Measurements from ENCODE around the gene ATP1A2. TPM values are rescaled to one million over a fixed set of nuclear protein-coding genes. Genes with fewer than 3 reads are reported as not detected.

The ATP1A2 gene
- polyA plus RNA-seq, 6 donors from 2014 or later, result not detected

DNA sequence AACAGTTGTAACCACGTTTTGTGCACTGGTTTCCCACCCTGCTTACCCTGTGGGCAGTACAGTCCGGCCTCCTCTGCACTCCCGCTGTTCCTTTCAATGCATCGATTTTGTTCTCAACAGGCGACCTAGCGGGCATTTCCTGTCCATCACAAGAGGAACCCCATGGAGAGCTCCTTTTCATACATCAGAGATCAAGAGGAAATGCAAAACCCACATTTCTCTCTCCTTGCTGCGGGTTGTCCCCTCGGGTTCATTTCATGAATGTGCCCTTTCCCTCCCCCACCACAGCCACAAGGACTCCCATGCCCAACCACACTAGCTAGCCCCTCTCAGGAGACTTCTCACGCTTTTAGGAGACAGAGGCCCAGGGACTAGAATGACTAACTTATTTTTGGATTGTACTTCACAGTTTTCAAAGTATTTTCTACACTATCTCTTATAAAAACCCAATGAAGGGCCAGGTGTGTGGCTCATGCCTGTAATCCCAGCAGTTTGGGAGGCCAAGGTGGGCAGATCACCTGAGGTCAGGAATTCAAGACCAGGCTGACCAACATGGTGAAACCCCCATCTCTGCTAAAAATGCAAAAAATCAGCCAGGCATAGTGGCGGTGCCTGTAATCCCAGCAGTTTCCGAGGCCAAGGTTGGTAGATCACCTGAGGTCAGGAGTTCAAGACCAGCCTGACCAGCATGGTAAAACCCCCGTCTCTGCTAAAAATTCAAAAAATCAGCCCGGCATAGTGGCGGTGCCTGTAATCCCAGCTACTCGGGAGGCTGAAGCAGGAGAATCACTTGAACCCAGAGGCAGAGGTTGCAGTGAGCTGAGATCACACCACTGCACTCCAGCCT lies 54.2 kb downstream of the ATP1A2 start:
- no peaks in the 10 kb centered on the region for H3K9me3 Mint-ChIP-seq
- no peaks in the 10 kb centered on the region for H3K36me3 Mint-ChIP-seq
- peak; percentile 53 to 55 for ATAC-seq (ENCODE audit: low read depth in 2 of 2)
- peak overlapping the region in 3 of 6 donors; percentile 15 to 89 (median 39) for H3K27ac Mint-ChIP-seq
- DNase-seq, result peak; percentile 1
- peaks cover 10 to 14% (median 12%) of the 10 kb centered on the region in 3 donors for H3K4me1 Mint-ChIP-seq
- peaks cover 16 to 24% (median 21%) of the 10 kb centered on the region in 3 donors for H3K27me3 Mint-ChIP-seq
- H3K4me3 Mint-ChIP-seq, result peak overlapping the region in 6 of 8 donors; percentile 21 to 78 (median 46)

DNA sequence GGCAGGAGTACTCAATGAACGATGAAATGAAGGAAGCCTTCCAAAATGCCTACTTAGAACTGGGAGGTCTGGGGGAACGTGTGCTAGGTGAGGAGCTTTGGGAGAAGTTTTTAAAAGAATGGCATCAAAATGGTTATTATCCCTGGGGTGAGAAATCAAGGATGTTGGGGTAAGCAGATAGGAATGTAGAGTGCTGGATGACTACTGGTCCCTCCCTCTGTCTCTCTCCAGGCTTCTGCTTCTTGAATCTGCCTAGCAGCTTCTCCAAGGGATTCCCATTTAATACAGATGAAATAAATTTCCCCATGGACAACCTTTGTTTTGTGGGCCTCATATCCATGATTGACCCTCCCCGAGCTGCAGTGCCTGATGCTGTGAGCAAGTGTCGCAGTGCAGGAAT lies 55.8 kb downstream of the ATP1A2 start:
- Mint-ChIP-seq H3K36me3 (no peaks in the 10 kb centered on the region), H3K4me3 (no peak overlapping the region), H3K9me3 (no peaks in the 10 kb centered on the region), H3K4me1 (peaks cover 10 to 14% (median 12%) of the 10 kb centered on the region in 3 donors), H3K27ac (peak overlapping the region in 1 of 6 donors; percentile 47), H3K27me3 (peaks cover 15 to 29% (median 28%) of the 10 kb centered on the region in 3 donors)
- ATAC-seq (ENCODE audit: low read depth in 2 of 2) (no peak), DNase-seq (no peak)

DNA sequence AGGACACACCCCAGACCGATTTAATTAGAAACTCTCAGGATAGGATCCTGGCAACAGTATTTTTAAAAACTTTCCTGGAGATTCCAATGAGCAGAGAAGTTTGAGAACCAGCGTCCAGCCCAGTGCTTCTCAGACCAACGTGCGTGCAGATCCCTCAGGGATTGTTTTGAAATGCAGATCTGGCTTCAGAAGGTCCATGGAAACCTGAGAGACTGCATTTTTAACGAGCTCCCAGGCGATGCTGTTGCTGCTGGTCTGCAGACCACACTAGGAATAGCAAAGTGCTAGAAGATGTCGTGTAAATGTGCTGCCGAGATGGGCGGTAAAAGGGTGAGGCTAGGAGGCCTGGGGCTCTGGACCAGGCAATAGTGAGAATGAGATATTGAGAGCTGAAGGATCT lies 56.4 kb downstream of the ATP1A2 start:
- no peak for ATAC-seq (ENCODE audit: low read depth in 2 of 2)
- H3K4me3 Mint-ChIP-seq, result no peak overlapping the region
- H3K9me3 Mint-ChIP-seq, result no peaks in the 10 kb centered on the region
- H3K36me3 Mint-ChIP-seq, result no peaks in the 10 kb centered on the region
- H3K4me1 Mint-ChIP-seq, result peaks cover 10 to 14% (median 12%) of the 10 kb centered on the region in 3 donors
- peaks cover 16 to 29% (median 25%) of the 10 kb centered on the region in 3 donors for H3K27me3 Mint-ChIP-seq
- DNase-seq, result no peak
- H3K27ac Mint-ChIP-seq, result no peak overlapping the region

DNA sequence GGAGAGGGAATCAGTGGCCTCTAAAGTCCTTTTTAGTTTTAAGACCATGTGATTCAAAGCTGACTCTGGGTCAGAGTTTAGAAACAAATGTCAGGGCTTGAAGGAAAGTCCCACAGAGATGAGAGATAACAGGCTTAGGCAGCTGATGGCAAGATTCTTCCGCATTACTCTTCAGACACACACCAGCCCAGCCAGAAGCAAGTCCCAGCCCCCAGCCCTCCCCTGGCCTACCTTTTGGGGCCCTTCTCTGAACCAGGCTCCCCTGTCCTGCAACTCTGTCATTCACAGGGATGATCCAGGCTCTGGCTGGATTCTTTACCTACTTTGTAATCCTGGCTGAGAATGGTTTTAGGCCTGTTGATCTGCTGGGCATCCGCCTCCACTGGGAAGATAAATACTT lies 61.7 kb downstream of the ATP1A2 start:
- Mint-ChIP-seq H3K27me3 (peaks cover 31 to 56% (median 42%) of the 10 kb centered on the region in 3 donors), H3K4me1 (peaks cover 0 to 4% (median 0%) of the 10 kb centered on the region in 3 donors), H3K4me3 (peak overlapping the region in 1 of 8 donors; percentile 72), H3K9me3 (peaks cover 0 to 2% (median 0%) of the 10 kb centered on the region in 7 donors), H3K27ac (peak overlapping the region in 1 of 6 donors; percentile 16), H3K36me3 (no peaks in the 10 kb centered on the region)
- ATAC-seq (ENCODE audit: low read depth in 2 of 2) (no peak), DNase-seq (no peak)

DNA sequence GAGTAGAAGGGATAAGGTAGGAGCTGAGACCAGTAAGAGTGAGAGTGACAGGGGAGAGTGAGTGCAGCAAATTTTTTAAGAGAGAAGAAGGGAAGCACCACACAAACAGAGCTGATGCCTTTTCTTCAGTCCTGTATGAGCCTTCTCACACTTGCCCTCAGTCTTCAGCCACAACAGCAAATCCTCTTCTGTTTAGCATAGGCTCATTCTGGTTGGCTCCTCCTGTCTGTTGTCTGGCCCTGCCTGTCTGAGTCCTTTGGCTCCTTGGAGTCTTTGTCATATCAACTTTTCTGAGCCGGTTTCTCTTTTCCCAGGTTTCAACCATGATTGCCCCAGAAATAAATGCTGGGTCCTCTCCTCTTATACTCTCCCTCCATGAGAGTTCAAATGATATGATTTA lies 62.1 kb downstream of the ATP1A2 start:
- Mint-ChIP-seq H3K4me1 (peaks cover 0 to 4% (median 0%) of the 10 kb centered on the region in 3 donors), H3K4me3 (peak overlapping the region in 1 of 8 donors; percentile 72), H3K27ac (no peak overlapping the region), H3K9me3 (peaks cover 0 to 2% (median 0%) of the 10 kb centered on the region in 7 donors), H3K27me3 (peaks cover 27 to 54% (median 38%) of the 10 kb centered on the region in 3 donors), H3K36me3 (no peaks in the 10 kb centered on the region)
- DNase-seq, result no peak
- no peak for ATAC-seq (ENCODE audit: low read depth in 2 of 2)

DNA sequence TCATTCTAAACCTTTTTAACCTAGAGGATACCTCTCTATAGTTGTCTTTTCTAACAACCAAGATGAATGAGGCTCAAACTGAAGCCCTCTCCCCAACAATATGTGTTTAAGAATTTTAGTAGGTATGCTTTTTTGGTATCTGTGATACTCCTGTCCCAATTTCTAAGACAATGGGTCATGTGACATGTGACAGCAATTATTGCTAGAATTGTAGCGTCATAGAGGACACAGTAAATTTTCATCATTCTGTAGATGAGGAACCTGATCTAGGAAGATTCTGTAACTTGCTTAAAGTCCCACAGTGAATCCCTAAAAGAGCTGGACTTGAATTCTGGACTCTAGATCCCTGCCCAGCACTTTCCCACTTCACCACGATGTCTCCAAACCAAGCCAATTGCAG lies 63.2 kb downstream of the ATP1A2 start:
- no peak overlapping the region for H3K27ac Mint-ChIP-seq

DNA sequence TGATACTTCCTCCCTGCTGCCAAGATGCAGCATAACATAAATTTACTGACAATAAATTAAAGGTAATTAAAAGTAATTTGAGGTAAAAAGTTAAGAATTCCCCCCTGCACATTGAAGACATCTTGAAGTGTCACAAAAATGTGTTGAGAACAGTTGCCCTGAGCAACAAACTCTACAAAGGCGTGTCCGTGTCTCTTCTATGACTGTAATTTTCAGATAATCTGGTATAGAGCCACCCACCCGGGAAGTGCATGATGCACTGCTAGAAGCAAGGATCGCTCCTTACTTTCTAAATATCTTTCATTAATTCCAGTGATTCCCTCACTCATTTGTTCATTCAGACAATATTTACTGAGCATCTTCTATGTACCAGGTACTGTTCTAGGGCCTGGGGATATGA lies 63.8 kb downstream of the ATP1A2 start:
- no peaks in the 10 kb centered on the region for H3K36me3 Mint-ChIP-seq
- H3K27ac Mint-ChIP-seq, result no peak overlapping the region

More for the DNA sequence above, 63.2 kb downstream of the ATP1A2 start:
- ATAC-seq (ENCODE audit: low read depth in 2 of 2) (no peak), DNase-seq (no peak)
- Mint-ChIP-seq H3K36me3 (no peaks in the 10 kb centered on the region), H3K27me3 (peaks cover 24 to 52% (median 33%) of the 10 kb centered on the region in 3 donors), H3K4me1 (peaks cover 0 to 4% (median 0%) of the 10 kb centered on the region in 3 donors), H3K9me3 (peaks cover 0 to 2% (median 0%) of the 10 kb centered on the region in 7 donors), H3K4me3 (no peak overlapping the region)

DNA sequence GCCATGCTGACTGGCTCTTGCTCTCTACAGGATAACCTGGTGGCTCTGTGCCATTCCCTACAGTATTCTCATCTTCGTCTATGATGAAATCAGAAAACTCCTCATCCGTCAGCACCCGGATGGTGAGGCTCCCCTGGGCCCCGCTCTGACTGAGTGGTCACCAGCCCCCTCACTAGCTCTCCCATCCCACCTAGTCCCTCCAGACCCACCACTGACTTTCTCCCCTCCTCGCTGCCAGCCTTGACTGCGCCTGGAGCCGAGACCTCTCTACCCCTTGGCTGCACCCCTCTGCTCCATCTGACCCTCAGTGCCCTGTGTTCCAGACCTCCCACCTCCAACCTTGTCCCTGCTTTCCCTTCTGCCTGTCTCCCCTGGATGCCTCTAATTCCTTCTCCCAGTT lies 70.7 kb downstream of the ATP1A2 start:
- Mint-ChIP-seq H3K4me1 (no peaks in the 10 kb centered on the region), H3K36me3 (no peaks in the 10 kb centered on the region), H3K27me3 (peaks cover 3 to 39% (median 25%) of the 10 kb centered on the region in 3 donors), H3K9me3 (peaks cover 0 to 2% (median 0%) of the 10 kb centered on the region in 7 donors), H3K4me3 (no peak overlapping the region), H3K27ac (no peak overlapping the region)
- ATAC-seq (ENCODE audit: low read depth in 2 of 2), result no peak
- no peak for DNase-seq

More for the DNA sequence above, 63.8 kb downstream of the ATP1A2 start:
- H3K4me3 Mint-ChIP-seq, result no peak overlapping the region
- peaks cover 0 to 4% (median 0%) of the 10 kb centered on the region in 3 donors for H3K4me1 Mint-ChIP-seq
- ATAC-seq (ENCODE audit: low read depth in 2 of 2) (no peak), DNase-seq (no peak)
- H3K9me3 Mint-ChIP-seq, result peaks cover 0 to 2% (median 0%) of the 10 kb centered on the region in 7 donors
- H3K27me3 Mint-ChIP-seq, result peaks cover 24 to 46% (median 27%) of the 10 kb centered on the region in 3 donors

DNA sequence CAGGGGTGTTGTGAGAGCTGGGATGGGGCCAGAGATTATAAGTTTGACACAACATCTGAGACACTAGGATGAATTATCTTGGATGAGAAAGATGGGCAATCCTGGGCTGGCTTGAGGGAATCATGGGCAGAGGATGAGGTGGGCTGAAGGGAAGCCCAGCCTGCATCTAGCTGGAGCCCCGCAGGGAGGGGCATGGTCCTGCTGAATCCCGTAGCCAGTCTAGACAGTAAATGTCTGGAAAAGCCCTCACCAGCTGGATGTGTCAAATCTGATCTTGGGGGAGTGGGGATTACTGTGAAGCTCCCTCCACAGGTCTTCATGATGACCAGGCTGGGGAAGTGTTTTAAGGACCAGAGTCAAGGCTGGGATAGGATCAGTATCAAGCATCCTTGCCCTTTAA lies 71.2 kb downstream of the ATP1A2 start:
- DNase-seq (no peak), ATAC-seq (ENCODE audit: low read depth in 2 of 2) (no peak)
- Mint-ChIP-seq H3K9me3 (peaks cover 0 to 2% (median 0%) of the 10 kb centered on the region in 7 donors), H3K4me1 (no peaks in the 10 kb centered on the region), H3K4me3 (no peak overlapping the region), H3K27me3 (peaks cover 3 to 36% (median 23%) of the 10 kb centered on the region in 3 donors), H3K36me3 (no peaks in the 10 kb centered on the region), H3K27ac (no peak overlapping the region)

DNA sequence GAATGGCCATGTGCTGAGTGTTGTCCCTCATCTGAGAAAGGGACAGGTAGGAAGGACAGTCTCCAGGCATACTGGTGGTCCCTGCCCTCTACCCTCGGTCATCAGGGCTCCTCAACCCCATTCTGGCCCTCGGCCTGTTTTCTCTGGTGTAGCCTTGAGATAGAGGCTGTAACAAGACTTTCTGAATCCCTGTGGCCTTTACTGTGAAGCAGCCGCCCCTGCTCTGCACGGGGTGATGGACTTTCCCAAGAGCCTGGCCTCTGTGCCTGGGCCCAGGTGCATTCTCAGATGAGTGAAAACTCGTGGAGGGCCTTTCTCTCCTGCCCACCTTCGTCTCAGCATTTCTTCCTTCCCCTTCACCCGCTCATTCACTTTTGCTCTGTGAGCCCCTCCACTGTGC lies 71.8 kb downstream of the ATP1A2 start:
- Mint-ChIP-seq H3K27ac (no peak overlapping the region), H3K9me3 (no peaks in the 10 kb centered on the region), H3K36me3 (no peaks in the 10 kb centered on the region)

DNA sequence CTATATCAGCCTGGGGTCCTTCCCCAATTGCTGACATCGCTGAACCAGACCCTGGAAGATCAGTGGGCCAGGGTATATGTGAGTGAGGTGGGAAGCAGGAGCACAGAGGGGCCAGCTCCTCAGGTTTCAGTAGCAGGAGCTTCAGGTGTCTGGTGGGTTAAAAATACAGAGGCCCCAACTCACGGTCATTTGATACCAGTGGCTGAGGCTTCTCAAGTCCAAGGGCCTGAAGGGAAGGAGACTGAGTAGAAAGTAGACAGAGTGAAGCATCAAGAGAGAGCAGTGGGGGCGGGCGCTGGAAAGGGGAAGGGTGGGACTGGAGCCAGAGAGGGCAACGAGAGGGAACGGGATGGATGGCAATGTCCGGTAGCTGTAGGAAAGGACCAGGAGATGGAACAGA lies 72.8 kb downstream of the ATP1A2 start:
- Mint-ChIP-seq H3K27ac (no peak overlapping the region), H3K4me1 (no peaks in the 10 kb centered on the region), H3K4me3 (no peak overlapping the region), H3K36me3 (no peaks in the 10 kb centered on the region), H3K9me3 (no peaks in the 10 kb centered on the region), H3K27me3 (peaks cover 0 to 24% (median 19%) of the 10 kb centered on the region in 3 donors)
- DNase-seq (no peak), ATAC-seq (ENCODE audit: low read depth in 2 of 2) (no peak)

More for the DNA sequence above, 71.8 kb downstream of the ATP1A2 start:
- Mint-ChIP-seq H3K4me3 (no peak overlapping the region), H3K27me3 (peaks cover 0 to 31% (median 19%) of the 10 kb centered on the region in 3 donors), H3K4me1 (no peaks in the 10 kb centered on the region)
- no peak for DNase-seq
- ATAC-seq (ENCODE audit: low read depth in 2 of 2), result no peak

DNA sequence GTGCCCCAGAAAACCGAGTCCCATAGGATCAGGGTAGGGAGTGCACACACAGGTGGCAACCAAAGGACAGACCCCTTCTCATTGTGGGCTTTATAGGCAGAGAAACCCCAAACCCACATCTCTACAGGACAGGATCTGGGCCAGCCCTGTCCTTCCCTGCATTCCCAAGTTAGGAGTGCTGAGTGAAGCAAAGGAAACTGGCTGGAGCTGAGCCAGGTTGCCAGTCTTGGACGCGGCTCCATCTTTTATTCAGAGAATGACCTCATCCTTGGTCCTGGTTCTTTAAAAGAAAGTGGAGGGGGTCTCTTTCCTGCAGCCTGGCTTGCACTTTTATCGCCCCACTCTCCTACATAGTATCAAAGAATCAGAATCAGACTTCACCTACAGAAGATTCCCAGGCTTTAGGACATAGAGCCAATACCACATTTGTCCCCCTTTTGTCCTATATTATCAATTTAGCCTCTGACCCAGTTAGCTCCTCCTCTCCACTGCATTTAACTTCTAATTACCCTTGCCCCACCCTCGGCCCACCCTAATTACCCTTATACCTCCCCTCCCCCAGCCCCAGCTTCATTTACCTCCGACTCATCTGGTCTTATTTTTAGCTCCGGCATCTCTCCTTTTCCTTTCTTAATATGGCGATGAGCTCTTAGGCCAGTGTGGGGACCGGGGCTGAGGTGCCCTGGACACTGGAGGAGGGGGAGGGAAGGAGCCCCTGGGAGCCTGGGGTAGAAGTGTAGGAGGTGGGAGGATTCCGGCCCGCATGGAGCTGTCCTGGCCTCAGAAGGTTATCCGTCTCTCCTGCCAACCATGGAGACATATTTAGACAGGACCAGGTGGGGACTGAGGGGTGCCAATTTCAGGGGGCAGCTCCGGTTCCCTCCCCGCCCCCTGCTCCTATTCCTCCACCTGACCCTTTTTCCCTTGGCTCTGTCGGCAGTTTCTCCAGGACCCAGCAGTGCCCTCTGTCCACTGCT lies 74.4 kb downstream of the ATP1A2 start, which contains the start of gene CASQ1:
Gene CASQ1 (plus strand): TSS at position 927 of the 977 bp plus-strand sequence. CDS start 177 bp downstream, outside the sequence.
- H3K4me1 Mint-ChIP-seq, result no peaks in the 10 kb centered on the region
- DNase-seq, result no peak

DNA sequence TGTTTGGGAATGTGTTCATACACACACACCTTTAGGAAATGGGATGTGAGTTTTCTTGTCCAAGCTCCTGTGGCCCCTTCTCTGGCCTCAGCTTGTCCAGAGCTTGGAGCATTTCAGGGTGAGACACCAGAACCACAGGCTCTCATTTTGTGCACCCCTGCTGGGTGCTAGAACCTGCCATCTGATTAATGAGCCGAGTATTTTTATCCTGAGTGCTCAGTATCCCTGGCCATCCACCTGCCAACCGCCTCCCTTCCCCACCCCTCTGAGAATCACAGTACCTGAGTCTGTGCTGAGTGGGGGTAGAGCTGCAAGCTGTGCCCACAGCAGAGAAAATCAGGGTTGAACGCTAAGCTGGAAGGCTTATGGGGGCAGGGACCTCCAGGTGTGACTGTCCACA lies 76.2 kb downstream of the ATP1A2 start:
- Mint-ChIP-seq H3K9me3 (no peaks in the 10 kb centered on the region), H3K4me1 (no peaks in the 10 kb centered on the region), H3K4me3 (no peak overlapping the region), H3K27ac (no peak overlapping the region), H3K36me3 (no peaks in the 10 kb centered on the region), H3K27me3 (peaks cover 0 to 15% (median 4%) of the 10 kb centered on the region in 3 donors)
- ATAC-seq (ENCODE audit: low read depth in 2 of 2) (no peak), DNase-seq (no peak)

More for the DNA sequence above, 74.4 kb downstream of the ATP1A2 start, which contains the start of gene CASQ1:
- peak within 1 kb of the TSS in 1 of 6 donors; percentile 73 for H3K27ac Mint-ChIP-seq
- H3K4me3 Mint-ChIP-seq, result no peak within 1 kb of the TSS
- no peak for ATAC-seq (ENCODE audit: low read depth in 2 of 2)
- H3K27me3 Mint-ChIP-seq, result peaks cover 0 to 24% (median 19%) of the 10 kb centered on the region in 3 donors
- H3K36me3 Mint-ChIP-seq, result no peaks in the 10 kb centered on the region
- H3K9me3 Mint-ChIP-seq, result no peaks in the 10 kb centered on the region

All from naive B cell (primary cell).